Activated CD8-positive, alpha-beta memory T cell treated with anti-CD3 and anti-CD28 coated beads, Interleukin-2, amount 50 U/mL, for 24 hours (primary cell): ENCODE data around the gene HEPHL1.

Experiments
- DNase-seq: peaks from one replicate; pipeline ENCODE4 v3.0.0-alpha.2; 2020; ENCODE audit errors: extremely low read depth

HEPHL1 gene

GRCh38 chr11:94018721-94019120 is 2.4 kb upstream of the HEPHL1 start:
- DNase-seq = no peak

- DNase-seq = no peak
These were observed 2.7 kb downstream of the HEPHL1 start for GRCh38 chr11:94023856-94024255.

- DNase-seq = no peak
These were observed 3.4 kb downstream of the HEPHL1 start for GRCh38 chr11:94024547-94024946.

- DNase-seq = no peak
These were observed 4.7 kb downstream of the HEPHL1 start for GRCh38 chr11:94025690-94026394.

- DNase-seq = no peak
These were observed 6.1 kb downstream of the HEPHL1 start for GRCh38 chr11:94027210-94027609.

DNA sequence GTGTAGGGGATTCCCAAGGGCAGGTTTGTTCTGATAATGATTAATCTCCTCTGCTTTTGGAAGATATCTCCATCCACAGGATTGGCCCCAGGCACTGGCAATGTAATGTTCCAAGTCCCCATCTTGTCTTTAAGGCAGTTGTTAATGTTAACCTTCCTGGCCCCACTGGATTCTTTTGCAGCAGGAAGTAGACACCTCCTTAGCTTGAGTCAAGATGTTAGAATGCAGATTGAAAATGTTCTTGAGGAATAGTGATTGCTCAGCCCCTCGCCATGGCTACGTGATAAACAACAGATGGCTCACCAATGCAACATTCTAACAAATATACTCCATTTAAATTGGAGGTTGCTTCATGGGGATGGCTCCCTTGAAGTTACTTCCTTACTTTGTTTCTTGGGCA is 7.3 kb downstream of the HEPHL1 start:
- no peak for DNase-seq

GRCh38 chr11:94030059-94030458 is 8.9 kb downstream of the HEPHL1 start:
- no peak for DNase-seq

DNA sequence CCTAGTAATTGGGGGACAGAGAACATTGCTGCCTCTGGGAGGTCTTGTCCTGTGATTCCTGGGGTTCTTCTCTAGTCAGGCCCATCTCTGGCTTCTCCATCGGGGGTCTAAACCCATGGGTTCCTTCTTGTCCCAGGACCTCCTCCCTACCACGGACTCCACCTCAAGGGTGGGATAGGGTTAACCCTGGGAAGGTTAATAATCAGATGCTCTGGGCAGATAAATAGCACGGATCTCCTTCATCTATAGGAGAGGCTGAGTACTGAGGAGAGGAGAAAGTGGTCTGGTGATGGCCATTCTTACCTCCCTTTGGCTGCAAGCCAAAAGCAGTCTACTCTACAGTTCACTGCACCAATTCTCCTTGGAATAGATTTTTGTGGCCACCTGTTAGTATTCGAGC is 10.5 kb downstream of the HEPHL1 start:
- no peak for DNase-seq

GRCh38 chr11:94032066-94032465 is 10.9 kb downstream of the HEPHL1 start:
- no peak for DNase-seq

- DNase-seq = no peak
These were observed 11.6 kb downstream of the HEPHL1 start for GRCh38 chr11:94032725-94033124.

DNA sequence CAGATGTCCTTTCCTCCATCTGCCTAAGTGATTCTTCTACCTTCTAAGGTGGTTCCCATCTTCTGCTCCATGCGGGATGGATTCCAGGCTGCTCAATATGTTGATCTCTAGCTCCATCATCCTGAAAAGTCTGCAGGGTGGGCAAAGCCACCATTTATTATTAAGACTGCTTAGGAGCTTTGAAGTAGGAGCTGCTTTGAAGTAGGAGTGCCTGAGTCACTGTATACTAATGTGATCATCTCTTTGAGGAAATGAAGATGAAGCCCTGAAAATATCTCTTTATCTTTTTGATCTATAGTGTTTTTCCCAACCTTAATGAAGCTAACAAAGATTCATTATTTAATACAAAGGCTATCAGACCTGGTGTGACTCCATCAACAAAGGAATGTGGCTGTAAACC is 13.1 kb downstream of the HEPHL1 start:
- no peak for DNase-seq

DNA sequence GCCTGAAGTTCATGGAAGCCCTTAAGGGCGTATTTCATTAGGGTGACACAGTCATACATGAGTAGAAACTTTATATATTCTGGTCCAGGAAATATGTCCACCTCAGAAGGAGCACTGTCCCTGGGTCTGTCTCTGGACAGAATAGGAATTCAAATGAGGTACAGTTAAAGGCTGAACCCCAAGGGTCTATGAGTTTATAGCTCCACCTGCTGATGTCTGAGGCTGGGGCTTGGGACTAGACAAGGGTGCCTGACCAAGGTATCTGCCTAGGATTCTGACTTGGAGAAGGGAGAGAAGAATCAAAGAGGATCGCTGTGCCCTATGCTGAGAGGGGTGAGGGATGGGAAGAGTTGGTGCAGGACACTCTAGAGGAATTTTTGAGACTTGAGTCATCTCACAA is 14.9 kb downstream of the HEPHL1 start:
- no peak for DNase-seq

DNA sequence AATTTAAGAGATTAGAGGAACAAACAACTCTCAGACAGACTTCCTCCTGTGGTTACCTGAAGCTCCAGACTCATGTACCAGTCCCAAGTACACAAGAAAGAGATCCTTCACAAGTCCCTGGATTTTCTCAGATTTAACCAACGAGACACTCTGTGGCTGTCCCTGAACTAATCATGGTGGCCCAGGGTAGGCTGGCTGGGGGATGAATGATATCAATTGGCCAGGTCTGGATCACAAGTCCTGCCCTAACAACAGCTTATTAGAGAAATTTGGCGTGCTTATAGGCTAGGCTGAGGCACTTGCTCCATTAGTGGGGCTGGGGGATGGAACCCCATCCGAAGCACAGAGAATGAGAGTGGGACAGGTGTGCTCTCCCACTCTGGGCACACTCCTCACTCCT is 22.1 kb downstream of the HEPHL1 start:
- DNase-seq = no peak

DNA sequence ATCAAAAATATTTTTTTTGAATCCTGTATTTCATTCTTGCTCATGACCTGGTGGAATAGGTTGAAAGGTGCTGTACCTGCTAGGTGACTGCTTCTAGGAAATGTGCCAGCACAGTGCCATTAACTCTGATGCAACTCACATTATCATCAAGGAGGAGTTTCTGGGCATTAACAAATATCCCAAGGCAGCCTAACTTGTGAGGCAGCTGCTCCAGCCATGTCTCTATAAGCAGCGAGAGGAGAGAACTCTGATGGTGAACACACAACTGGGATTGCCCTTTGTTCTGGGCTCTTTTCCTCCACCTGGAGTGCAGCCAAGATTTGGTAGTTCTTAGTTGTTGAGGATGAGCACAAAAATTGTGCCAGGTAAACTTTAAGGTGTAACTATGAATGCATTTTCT is 25.6 kb downstream of the HEPHL1 start:
- DNase-seq = no peak

DNA sequence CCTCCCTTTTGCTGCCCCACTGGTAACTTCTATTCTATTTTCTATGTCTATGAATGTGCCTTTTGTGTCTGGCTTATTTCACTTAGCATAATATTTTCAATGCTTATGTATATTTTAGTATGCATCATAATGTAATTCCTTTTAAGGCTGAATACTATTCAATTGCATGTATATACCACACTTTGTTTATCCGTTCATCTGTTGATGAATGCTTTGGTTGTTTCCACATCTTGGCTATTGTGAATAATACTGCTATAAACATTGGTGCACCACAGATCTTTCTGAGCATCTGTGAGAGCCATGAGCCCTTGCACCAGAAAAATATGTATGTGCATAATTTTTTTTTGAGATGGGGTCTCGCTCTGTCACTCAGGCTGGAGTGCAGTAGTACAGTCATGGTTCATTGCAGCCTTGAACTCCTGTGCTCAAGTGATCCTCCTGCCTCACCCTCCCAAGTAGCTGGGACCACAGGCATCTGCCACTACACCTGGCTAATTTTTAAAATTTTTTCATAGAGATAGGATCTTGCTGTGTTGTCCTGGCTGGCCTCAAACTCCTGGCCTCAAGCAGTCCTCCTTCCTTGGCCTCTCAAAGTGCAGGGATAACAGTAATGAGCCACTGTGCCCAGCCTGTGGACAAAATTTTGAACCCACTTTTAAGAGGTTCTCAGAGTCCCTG is 27.0 kb downstream of the HEPHL1 start:
- no peak for DNase-seq

GRCh38 chr11:94049351-94049750 is 28.2 kb downstream of the HEPHL1 start:
- no peak for DNase-seq

DNA sequence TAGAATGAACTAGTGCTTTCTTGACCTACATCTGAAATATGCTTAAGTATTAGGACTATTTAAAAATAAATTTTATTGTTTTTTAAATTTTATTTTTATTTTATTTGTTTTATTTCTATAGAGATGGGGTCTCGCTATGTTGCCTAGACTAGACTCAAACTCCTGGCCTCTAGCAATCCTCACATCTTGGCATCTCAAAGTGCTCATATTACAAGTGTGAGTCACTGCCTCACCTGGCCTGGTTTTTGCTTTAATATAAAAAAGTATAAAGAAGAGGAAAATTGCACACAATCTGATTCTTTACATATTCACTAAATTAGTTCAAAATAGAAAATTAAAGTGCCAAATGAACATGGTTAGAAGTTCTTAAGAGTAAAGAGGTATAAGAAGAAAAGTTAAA is 37.5 kb downstream of the HEPHL1 start:
- no peak for DNase-seq

- DNase-seq = no peak
These were observed 37.9 kb downstream of the HEPHL1 start for GRCh38 chr11:94059065-94059464.

DNA sequence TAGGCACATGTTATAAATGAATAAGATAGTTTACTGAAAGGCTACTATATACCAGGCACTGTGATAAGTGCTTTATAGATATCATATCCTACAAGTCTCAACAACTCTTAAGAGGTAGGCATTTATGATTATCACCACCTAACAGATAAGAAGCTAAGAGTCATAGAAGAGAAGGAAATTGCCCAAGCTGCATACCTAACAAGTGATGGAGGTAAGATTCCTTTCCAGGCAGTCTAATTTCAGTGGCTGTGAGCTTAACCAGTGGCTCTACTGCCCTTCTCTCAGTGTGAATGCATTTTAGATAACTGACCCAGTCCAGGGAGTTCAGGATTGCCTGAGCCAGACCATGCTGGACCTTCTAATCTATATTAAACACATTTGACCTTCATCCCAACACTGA is 39.2 kb downstream of the HEPHL1 start:
- no peak for DNase-seq

DNA sequence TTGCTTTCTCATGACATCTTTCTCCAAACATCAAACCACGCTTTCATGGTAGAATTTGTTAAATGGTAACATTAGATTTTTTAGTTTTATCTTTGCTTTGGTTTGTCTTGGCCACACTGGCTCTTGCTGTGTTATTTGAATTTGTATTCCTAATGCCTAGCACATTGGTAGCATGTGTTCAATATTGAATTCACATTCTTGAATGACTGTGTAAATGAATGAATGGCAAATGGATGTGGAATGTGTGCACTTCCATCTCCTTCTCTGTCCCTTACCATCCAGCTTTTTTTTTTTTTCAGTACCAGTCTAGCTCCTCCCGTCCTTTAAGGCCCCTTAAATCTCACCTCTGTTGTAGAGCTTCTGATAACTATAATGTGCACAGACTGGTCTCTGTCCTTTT is 41.2 kb downstream of the HEPHL1 start:
- no peak for DNase-seq

- no peak for DNase-seq
These were observed 45.8 kb downstream of the HEPHL1 start for GRCh38 chr11:94066901-94067429.

- DNase-seq = no peak
These were observed 47.6 kb downstream of the HEPHL1 start for GRCh38 chr11:94068764-94069163.

DNA sequence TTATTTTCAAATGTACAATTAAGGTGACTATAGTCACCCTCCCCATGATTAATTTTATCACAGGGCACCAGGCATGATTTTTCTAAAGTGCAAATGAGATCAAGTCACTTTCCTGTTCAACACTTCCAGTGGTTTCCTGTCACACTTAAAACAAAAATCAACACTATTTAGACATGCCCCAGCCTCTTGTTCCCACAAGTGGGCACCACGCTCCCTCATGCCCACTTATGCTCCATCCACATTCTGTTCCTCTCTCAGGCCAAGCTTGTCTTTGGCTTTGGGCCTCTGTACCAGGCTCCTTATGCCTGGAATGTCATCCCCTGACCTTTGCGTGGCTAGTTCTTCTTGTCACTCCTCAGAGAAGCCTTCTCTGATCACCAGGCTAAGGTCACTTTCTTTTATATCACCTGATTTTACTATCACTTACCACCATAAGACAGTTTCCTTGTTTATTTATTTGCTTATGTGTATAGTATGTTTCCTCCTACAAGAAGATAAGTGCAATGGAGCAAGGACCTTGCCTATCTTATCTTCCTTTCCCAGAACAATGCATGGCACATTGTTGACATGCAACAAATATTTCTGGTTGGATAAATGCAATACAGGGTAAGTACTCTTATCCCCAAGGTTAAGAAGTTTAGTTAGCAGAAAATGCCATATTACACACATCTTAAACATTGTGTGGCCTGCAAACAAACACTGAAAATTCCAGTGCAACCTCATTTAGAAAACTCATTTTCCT is 56.6 kb downstream of the HEPHL1 start:
- no peak for DNase-seq
